NK-92 treated with Interleukin-12 subunit alpha and Interleukin-12 subunit beta, amount 100 ng/mL, for 24 hours (cell line): Measurements from ENCODE around the gene SLC25A25.
"Not testable (repeated sequence)": the region's sequence is repeated elsewhere in the genome, so short reads cannot be mapped to it uniquely, and the experiment has no call there.

Experiments
- DNase-seq: peaks from one replicate; lab custom pipeline; 2025; lab: John Stamatoyannopoulos, UW

SLC25A25 gene

DNA sequence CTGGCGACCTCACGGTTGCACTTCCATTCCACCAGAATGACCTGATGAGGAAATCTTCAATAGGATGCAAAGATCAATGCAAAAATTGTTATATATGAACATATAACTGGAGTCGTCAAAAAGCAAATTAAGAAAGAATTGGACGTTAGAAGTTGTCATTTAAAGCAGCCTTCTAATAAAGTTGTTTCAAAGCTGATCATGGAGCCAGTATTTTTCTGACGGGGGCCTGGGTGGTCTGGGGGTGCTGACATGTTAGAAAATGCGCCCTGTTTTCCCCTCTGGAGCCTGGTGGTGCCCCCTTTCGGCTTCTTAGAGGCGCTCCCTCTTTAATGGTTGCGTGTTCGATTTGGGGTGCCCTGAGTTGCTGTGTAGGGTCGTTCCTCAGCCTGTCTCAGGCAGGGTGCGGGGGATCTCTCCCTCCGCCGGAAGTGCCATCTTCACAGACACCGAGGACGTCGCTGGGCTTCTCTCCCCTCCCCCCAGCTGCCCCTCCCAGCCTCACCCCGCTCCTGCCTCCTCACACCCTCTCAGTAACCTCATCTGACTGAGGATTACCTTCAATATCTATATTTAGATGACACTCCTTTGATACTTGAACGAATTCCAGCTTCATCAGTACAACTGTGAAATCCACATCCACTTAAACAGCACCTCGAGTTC lies 41.1 kb downstream of the SLC25A25 start:
- no peak for DNase-seq

DNA sequence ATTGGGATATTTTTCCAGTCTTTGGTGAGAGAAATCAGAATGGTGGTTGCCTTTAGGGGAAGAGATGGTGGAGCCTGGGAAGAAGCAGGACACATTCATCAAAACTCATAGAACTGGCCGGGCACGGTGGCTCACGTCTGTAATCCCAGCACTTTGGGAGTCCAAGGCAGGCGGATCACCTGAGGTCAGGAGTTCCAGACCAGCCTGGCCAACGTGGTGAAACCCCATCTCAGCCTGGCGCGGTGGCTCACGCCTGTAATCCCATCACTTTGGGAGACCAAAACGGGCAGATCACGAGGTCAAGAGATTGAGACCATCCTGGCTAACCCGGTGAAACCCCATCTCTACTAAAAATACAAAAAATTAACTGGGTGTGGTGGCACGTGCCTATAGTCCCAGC lies 43.7 kb downstream of the SLC25A25 start:
- not testable (repeated sequence) for DNase-seq

DNA sequence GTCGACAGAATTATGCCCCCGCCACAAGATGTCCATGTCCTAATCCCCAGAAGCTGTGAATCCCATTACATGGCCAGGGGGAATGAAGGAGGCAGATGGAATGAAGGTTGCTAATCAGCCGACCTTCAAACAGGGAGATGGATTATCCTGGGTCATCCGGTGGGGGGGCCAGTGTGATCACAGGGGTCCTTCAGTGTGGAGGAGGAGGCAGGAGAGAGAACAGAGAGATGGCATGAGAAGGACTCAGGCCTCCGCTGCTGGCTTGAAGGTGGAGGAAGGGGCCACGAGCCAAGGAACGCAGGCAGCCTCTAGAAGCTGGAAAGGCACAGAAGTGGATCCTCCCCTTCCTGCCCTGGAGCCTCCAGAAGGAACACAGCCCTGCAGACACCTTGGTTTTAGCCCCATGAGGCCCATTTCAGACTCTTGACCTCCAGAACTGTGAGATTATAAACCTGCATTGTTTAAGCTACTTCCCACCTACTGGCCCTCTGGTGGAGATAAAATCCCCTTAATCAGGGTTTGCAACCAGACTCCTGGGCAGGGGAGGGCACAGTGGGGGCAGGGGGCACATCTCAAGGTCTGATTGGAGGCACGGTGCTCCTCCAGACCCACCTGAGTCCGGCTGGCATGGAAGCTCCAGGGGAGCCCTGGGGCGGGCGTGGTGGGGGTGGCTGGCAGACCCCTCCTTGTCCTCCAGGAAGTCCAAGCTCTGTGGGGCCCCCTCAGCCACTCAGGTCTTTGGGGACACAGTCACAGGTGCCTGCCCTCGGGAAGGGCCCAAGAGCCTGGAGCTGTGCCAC lies 45.7 kb downstream of the SLC25A25 start:
- DNase-seq, result no peak

DNA sequence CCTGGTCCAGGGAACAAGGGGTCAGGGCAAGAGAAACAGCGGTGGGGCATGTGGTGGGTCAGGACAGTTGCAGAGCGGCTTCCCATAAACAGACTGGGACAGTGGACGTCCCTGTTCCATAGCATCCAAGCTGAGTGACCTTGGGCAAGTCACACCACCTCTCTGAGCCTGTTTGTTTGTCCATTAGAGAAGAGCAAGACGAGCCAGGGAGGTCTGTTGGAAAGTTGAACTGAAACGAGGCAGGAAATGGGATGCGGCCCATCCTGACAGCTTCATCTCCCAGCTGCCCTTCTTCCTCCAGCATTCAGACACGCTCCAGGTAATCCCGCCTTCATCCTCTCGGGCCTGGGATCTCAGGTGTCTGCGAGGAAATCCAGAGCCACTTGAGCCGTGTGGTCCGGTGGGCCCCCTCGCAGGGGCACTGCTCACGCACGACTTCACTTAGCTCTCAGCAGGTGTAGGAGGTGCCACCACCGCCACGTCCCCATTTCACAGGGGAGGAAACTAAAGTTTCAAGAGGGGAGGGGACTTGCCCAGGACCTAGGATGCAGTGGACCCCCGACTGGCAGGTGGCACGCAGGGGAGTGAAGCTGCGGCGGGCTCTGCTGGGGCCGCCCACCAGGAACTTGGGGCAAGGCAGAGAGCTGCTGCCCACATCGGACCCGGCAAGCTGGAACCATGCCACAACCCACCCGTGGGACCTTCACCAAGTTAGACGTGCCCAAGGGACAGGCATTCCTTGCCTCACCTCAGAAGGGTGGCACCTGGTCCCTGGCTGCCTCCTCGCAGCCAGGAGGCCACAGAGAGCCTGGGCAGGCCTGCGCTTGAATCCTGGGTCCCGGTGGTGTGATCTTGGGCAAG lies 46.5 kb downstream of the SLC25A25 start:
- DNase-seq, result no peak

DNA sequence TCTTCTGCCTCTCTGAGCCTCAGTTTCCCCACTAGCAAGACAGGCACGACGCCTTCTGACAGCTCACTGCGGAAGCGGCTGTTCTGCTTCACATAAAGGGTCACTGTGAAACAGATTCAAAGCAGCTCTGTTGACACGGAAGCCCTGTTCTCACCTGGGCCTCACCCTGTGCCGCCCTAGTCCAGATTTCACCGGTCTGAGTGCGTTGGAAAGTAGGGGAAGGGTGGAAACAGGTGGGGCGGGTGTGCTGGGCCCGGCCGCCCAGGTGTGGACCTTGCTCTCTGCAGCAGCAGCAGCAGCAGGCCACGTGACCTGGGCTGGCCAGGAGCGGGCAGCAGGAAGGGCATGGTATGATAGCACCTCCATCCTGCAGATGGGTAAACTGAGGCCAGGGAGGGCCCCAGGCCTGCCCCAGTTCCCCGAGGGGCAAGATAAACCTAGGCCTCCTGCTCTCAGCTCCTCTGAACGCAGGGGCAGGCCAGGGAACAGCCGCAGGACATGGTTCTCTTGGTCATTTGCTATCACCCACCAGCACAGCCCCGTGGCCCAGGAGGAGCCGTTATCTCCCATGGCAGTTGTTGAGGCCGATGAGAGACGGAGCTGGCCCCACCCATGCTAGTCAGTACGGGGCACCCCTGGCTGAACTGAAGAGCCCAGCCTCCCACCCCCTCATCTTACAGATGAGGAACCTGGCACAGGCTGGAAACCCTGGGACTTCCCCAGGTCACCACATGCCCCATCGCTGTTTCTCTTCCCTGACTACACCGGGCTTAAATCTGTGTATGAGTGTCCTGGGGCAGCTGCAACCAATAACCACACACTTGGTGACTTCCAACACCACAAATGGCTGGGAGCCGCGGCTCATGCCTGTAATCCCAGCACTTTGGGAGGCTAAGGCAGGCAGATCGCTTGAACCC lies 47.4 kb downstream of the SLC25A25 start:
- DNase-seq, result no peak

DNA sequence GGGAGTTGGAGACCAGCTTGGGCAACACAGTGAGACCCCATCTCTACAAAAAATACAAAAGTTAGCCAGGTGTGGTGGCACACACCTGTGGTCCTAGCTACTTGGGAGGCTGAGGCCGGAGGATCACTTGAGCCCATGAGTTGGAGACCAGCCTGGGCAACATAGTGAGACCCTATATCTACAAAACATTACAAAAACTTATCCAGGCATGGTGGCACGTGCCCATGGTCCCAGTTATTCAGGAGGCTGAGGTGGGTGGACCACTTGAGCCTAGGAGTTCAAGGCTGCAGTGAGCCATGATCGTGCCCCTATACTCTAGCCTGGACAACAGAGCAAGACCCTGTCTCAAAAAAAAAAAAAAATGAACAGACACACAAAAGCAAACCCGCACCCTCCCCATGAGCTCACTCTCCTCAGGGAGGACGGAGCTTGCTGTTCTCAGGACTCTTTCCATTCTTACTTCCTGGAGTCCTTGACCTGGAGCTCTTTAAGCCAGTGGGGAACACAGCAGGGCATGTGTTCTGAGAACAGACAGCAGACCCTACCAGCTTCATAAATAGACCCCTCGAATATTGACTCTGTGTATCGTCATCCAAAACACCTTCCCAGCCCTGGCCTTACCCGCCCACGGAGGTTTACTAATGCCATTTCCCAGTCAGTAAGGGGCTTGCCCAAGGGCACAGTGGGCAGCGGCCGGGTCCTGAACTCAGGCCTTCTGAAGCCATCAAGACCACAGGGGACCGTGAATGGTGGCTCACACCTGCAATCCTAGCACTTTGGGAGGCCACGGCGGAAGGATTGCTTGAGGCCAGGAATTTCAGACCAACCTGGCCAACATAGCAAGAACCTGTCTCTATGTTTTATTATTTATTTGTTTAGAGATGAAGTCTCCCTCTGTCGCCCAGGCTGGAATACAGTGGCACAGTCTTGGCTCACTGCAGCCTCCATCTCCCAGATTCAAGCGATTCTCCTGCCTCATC lies 48.4 kb downstream of the SLC25A25 start:
- DNase-seq, result no peak

DNA sequence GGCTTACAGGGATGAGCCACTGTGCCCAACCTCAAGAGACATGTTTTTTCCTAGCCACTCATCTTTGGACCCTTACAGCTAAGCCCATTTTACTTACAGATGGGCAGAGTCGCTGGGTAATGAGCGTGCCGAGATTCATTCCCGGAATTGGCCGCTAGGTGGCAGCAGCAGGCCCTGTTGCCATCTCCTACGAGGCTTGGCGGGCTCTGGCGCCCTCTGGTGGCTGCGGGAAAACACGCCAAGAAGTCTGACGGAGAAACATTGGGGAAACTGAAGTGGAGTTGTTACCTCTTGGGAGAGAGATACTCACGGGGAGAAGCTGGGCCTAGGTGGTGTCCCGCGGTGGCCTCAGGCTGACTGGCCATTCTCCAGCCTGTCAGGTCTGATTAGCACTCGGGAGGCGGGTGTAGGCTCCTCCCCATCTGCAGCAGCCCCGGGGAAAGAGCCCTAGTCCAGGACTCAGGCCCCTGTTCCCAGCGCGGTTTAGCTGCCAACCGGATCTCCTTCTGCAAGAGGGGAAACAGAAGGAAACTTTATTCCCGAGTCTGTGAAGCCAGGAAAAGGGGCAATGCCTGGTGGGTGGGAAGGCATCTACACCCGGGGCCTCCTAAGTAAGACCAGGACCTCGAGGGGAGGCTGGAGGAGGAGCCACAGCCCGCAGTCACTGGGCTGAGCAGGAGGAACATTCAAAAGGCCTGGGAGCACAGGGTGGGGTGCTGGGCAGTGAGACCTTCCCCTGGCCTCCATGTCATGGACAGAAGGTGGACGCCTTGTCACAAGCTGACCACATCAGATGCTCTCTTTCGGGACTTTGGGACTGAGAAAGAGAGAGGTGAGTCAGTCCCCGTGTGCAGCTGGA lies 49.8 kb downstream of the SLC25A25 start:
- peak; percentile 80 for DNase-seq

DNA sequence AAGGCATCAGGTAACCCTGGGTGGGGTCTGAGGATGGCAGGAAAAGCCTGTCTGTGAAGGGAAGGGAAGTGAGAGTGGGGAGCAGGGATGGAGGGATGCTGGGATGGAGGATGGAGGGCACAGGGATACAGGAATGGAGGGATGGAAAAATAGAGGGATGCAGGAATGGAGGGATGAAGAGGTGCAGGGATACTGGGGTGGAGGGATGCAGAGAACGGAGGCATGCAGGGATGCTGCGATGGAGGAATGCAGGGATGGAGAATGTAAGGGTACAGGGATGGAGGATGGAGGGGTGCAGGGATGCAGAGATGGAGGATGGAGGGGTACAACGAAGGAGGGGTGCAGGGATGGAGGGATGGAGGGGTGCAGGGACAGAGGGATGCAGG lies 50.4 kb downstream of the SLC25A25 start:
- no peak for DNase-seq

DNA sequence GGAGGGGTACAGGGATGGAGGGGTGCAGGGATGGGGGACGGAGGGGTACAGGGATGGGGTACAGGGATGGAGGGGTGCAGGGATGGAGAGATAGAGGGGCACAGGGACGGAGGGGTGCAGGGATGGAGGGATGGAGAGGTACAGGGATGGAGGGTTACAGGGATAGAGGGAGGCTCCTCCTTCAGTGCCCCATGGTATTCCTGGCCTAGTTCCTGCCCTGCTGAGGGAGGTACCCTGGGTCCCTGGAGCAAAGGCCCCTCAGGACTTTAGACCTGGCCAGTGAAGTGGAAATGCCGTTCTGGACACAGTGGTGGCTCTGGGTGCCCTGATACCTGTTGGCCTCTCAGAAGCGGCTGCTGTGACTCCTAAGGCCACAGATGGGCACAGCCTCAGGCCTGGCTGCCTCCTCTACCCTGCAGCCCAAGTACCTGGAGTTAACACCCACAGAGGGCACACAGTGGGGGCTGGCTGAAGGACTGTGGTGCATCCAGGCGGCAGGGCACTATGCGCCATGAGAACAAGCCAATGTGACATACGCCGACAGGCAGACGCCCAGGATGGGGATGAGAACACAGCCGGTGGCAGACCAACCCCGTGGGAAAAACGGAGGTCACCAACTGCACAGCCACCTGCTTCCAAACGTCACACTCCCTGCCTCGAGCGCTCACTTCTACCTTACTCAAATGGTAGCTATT lies 51.1 kb downstream of the SLC25A25 start:
- DNase-seq, result no peak

DNA sequence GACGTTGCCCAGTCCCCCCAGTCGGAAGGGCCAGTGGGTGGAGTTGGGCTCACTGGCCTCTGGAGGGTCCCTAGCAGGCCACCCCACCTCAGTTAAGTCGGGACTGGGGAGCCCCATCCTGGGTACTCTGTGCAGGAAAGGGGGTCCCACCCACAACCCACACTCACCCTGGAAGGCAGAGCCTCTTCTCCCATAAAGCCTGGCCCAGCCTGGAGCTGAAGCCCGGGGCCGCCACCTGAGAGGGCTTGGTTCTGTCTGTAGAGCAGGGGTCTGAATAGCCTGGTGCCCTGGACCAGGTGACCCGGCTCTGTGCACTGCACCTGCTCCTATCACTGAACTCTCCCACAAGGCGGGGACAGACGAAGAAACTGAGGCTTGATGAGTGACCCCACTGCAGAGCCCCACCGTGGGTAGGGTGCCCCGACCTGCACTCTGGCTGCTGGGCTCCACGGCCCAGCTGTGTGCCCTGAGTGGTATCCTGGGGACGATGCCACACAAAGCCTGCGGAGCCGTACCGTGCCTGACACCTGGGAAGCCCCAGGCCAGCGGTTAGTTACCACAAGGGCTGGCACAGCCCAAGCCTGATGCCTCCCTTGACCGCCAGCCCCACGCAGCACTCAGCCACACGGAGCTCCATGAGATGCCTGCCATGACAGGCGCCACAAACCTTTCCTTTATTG lies 52.2 kb downstream of the SLC25A25 start:
- no peak for DNase-seq

DNA sequence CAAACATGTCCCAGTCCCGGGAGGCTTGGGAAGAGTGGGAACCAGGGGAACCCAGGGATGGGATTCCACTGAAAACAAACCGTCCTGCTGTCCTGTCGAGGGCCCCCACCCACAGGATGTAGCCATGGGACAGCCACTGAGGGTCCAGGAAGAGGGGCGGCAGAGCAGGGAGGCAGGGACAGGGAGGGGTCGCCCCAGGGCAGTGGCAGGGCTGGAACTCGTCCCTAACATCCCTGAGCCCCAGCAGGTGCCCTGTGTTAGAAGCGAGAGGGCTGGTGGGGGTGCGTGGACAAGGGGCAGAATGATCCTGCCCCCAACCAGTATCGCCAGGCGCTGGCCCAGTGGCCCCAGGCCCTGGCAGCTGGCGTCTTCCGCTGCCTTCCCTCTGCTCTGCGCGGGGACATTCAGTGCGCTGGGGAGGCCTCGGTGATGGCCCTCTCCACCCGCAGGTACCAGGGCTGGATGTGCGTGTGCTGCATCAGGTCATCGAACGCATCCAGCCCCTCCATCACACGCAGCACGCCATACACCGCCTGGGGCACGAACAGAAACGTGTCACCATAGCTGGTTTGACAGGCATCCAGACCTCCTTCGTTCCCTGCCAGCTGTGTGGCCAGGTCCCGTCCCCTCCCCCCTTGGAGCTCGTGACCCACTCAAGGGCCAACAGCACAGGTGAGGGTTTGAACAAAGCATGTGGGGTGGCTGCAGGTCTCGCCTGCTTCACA lies 52.9 kb downstream of the SLC25A25 start:
- DNase-seq, result no peak

DNA sequence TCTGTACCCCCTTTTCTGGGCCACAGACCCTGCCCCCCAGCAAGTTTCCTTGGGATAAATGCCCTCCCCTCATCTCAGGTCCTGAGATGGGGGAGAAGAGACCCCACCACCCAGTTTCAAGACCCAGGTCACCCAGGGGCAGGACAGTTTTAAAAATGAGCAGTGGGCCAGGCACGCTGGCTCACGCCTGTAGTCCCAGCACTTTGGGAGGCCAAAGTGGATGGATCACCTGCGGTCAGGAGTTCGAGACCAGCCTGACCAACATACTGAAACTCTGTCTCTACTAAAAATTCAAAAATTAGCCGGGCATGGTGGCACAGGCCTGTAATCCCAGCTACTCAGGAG lies 53.4 kb downstream of the SLC25A25 start:
- no peak for DNase-seq

DNA sequence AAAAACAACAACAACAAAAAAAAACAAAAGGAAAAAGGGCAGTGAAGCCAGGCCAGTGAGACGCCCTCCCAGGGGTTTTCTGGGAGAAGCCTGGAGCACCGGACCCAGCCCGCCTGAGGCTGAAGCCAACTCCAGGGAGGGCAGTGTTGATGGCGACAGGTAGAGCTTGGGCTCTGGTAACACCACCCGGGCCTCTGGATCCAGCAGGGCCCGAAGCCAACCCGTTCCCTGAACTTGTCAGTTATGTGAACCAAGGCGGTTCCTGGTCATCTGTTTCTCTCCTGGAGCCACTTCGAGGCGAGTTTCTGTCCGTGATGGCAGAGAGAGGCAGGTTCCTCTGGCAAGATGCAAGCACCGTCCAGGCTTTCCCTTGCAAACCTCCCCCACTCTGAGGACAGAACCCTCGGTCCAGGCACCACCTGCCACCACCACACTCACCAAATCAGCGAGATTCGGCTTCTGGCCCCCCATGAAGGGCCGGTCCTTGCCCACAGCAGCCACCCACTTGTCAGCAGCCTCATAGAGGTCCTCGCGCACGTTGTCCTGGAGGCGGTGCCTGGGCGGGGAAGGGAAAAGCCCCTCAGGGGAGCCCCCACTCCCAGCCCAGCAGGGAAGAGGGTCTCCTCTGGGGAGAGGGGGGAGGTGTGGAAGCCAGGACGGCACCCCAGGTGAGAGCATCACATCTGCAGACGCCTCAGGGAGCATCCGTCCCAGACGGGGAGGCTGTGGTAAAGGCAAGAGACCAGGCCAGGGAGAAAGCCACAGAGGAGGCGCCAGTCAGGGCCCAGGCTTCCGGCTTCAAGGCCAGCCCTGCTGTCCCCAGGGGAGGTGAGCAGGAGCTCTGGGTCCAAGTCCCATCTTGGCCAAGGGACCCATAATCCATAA lies 54.1 kb downstream of the SLC25A25 start:
- no peak for DNase-seq

DNA sequence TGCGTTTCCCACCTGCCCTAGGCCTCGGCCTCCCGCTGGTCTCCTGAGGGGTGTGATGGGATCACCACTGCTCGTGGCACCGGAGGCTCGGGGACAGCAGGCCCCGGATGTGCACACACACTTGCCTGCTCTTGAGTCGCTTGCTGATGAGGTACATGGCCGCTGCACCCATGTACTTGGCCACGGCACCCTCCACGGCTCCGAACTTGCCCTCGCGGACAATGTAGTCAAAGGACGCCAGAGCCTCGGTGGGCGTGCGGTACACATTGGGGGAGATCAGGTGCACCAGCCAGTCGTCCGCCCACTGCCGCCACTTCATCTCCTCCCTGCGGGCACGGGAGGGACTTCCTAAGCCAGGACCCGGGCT lies 54.8 kb downstream of the SLC25A25 start:
- no peak for DNase-seq

DNA sequence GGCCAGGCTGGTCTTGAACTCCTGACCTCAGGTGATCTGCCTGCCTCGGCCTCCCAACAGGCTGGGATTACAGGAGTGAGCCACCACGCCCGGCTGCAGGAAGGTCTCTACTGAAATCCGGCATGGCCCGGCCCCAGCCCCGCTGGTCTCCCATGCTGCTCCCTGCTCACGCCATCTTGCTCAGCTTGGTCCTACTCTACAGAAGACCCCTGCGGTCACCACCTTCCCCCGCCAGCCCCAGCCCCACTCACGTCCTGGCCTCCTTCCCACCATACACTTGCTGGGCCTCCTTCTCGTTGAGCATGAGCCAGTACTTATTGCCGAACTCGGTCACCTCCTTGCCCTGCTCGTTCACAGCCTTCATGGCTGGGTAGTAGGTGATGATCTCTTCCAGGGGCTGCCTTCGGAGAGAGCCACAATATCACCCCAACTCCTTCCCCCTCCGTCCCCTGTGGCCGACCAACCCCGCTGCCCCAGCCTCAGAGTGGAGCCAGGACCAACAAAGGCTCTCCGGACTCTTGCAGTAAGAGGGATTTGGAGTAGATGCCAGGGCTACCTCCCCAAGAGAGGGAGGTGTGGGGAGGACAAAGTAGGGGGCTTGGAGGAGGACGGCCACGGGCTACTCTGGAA lies 55.5 kb downstream of the SLC25A25 start:
- no peak for DNase-seq

DNA sequence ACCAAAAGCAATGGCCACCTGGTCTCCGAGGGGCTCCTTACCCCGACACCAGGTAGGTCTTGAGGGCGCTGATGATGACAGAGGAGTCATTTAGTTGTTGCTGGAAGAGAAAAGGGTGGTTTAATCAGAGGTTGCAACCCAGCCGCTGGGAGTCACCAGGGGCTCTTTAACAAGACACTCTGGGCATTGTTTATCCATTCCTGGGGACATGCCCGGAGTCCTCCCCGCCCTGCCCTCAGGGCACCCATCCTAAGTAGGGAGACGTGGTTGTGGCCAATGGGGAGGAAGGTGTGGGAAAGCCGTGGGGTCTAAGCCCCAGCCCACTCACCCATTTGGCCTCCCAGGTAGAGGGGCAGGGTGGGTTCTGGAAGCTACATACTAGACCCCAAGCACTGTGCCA lies 56.4 kb downstream of the SLC25A25 start:
- DNase-seq, result no peak
